ENCODE measurements around the gene RAP1GAP2.

The RAP1GAP2 gene

GRCh38 chr17:2789700-2790099, 6.5 kb upstream of the RAP1GAP2 start:
- POLR2A ChIA-PET, result no interaction called here
- TF ChIP-seq FOXA1 (IDR thresholded peaks at IDR 0.05) (no peak), BHLHE40 (IDR thresholded peaks at IDR 0.05; ENCODE audit: borderline replicate concordance) (no peak), NFRKB (IDR thresholded peaks at IDR 0.05) (no peak), FOXK2 (IDR thresholded peaks at IDR 0.05) (no peak), SUZ12 (IDR thresholded peaks at IDR 0.05) (no peak), ZNF384 (IDR thresholded peaks at IDR 0.05) (no peak)
- TF ChIP-seq, protein P1, sequence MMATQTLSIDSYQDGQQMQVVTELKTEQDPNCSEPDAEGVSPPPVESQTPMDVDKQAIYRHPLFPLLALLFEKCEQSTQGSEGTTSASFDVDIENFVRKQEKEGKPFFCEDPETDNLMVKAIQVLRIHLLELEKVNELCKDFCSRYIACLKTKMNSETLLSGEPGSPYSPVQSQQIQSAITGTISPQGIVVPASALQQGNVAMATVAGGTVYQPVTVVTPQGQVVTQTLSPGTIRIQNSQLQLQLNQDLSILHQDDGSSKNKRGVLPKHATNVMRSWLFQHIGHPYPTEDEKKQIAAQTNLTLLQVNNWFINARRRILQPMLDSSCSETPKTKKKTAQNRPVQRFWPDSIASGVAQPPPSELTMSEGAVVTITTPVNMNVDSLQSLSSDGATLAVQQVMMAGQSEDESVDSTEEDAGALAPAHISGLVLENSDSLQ (IDR thresholded peaks at IDR 0.05), result no peak
- DNase-seq (ENCODE audit: extremely low spot score), result no peak
- CTCF ChIA-PET, result no interaction called here

- CTCF ChIA-PET, result interaction anchor here (0.7 kb wide), 1 partner anchor 86 kb away, joined by 5 read pairs; no protein-coding TSS in a partner anchor
- DNase-seq (ENCODE audit: extremely low spot score), result no peak
- POLR2A ChIA-PET, result no interaction called here
- TF ChIP-seq CTBP1 (IDR thresholded peaks at IDR 0.05; ENCODE audit: borderline replicate concordance) (no peak), SUZ12 (IDR thresholded peaks at IDR 0.05) (no peak), FOXK2 (IDR thresholded peaks at IDR 0.05) (no peak), FOXM1 (IDR thresholded peaks at IDR 0.05; ENCODE audit: borderline replicate concordance) (no peak), ELF4 (IDR thresholded peaks at IDR 0.05) (no peak)
- TF ChIP-seq, protein P1 (IDR thresholded peaks at IDR 0.05), result no peak
These were observed 3.7 kb upstream of the RAP1GAP2 start for GRCh38 chr17:2792366-2793169.

DNA sequence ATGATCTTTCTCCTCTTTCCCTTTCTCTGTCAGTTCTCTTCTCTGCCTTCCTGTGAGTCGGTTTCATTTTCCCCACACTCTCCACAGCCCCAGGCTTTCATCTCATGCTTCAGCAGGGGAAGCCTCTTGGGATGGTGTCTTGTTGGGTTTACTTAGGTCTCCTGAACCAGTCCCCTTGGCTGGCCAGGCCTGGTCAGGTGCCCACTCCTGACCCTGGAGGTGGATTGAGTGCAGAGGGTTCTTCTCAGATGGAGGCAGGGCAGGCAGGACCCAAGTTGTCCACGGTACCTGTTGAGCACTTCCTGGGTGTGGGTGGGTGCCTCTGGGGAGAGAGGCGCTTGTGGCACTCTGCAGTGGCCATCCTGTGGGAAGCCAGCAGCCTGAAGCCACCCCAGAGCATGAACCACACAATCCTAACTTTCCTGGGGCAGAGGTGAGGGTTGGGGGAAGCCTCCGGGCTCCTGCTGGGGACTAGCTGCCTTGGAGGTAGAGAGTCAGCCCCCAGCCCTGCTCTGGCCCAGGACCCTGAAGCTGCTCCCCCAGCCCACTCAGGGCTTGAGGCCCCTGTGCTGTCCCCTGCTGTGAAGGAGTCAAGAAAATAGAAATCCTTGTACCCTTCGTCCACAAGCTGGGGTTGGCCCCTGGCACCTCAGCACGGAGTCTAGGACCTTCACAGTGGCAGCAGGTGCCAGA, 2.0 kb upstream of the RAP1GAP2 start:
- ChIA-PET POLR2A (no interaction called here), CTCF (no interaction called here)
- TF ChIP-seq FOXA1 (IDR thresholded peaks at IDR 0.05), result no peak
- TF ChIP-seq NFRKB (IDR thresholded peaks at IDR 0.05), result no peak
- no peak for TF ChIP-seq LEF1 (IDR thresholded peaks at IDR 0.05; ENCODE audit: borderline replicate concordance)
- TF ChIP-seq, protein P1 (IDR thresholded peaks at IDR 0.05), result no peak
- TF ChIP-seq BHLHE40 (IDR thresholded peaks at IDR 0.05; ENCODE audit: borderline replicate concordance), result no peak
- TF ChIP-seq ZNF384 (IDR thresholded peaks at IDR 0.05), result no peak
- TF ChIP-seq FOXK2 (IDR thresholded peaks at IDR 0.05), result no peak
- no peak for TF ChIP-seq FOXM1 (IDR thresholded peaks at IDR 0.05; ENCODE audit: borderline replicate concordance)
- TF ChIP-seq SUZ12 (IDR thresholded peaks at IDR 0.05), result no peak
- TF ChIP-seq HDGF (IDR thresholded peaks at IDR 0.05; ENCODE audit: borderline replicate concordance), result no peak
- no peak for TF ChIP-seq L3MBTL2 (conservative IDR thresholded peaks at IDR 0.05)
- TF ChIP-seq SP1 (IDR thresholded peaks at IDR 0.05), result no peak
- TF ChIP-seq CTBP1 (IDR thresholded peaks at IDR 0.05; ENCODE audit: borderline replicate concordance), result no peak
- TF ChIP-seq TARDBP (IDR thresholded peaks at IDR 0.05), result no peak
- no peak for TF ChIP-seq ARNT (IDR thresholded peaks at IDR 0.05)
- no peak for TF ChIP-seq ELF4 (IDR thresholded peaks at IDR 0.05)
- DNase-seq (ENCODE audit: extremely low spot score), result no peak

DNA sequence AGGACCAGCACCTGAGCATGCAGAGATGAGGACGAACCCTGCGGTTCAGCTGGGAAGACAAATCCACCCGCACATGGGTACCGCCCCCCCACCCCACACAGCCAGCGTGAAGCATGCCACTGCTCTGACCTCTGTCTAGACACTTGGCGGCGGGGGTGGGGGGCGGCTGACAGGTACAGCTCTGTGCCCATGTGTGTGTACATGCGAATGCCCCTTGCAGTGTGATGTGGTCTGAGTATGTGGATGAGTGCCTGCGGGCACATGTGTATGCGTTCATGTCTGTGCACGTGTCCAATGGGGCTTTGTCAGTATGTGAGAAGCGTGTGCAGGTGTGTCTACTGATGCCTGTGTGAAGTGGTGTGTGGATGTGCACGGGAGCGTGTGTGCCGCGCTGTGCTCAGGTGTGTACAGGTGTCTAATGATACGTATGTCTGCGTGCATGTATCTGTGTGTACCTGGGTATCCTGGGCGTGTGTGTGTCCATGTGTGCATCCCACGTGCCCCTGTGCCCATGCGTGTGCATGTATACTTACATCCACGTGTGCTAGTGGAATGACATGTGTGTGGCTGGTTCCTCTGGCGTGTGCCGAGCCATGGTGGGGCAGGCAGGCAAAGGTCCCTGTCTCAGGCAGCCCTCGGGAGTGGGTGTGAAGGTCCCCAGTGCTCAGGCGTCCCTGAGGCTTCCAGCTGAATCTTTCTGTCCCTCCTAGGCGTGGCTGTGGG, 636 bp upstream of the RAP1GAP2 start:
- no peak for DNase-seq (ENCODE audit: extremely low spot score)
- ChIA-PET POLR2A (no interaction called here), CTCF (no interaction called here)
- TF ChIP-seq TARDBP (IDR thresholded peaks at IDR 0.05) (no peak), BHLHE40 (IDR thresholded peaks at IDR 0.05; ENCODE audit: borderline replicate concordance) (no peak), L3MBTL2 (conservative IDR thresholded peaks at IDR 0.05) (no peak), ZNF384 (IDR thresholded peaks at IDR 0.05) (no peak), FOXA1 (IDR thresholded peaks at IDR 0.05) (no peak), NFRKB (IDR thresholded peaks at IDR 0.05) (no peak), SP1 (IDR thresholded peaks at IDR 0.05) (no peak), HDGF (IDR thresholded peaks at IDR 0.05; ENCODE audit: borderline replicate concordance) (no peak)

GRCh38 chr17:2797226-2797625, 988 bp downstream of the RAP1GAP2 start:
- ChIA-PET CTCF (interaction anchor here (0.7 kb wide), 1 partner anchor 11 kb away, joined by 4 read pairs; no protein-coding TSS in a partner anchor), POLR2A (no interaction called here)
- no peak for TF ChIP-seq ZNF384 (IDR thresholded peaks at IDR 0.05)
- TF ChIP-seq L3MBTL2 (conservative IDR thresholded peaks at IDR 0.05), result no peak
- no peak for TF ChIP-seq HDGF (IDR thresholded peaks at IDR 0.05; ENCODE audit: borderline replicate concordance)
- TF ChIP-seq FOXA1 (IDR thresholded peaks at IDR 0.05), result no peak

DNA sequence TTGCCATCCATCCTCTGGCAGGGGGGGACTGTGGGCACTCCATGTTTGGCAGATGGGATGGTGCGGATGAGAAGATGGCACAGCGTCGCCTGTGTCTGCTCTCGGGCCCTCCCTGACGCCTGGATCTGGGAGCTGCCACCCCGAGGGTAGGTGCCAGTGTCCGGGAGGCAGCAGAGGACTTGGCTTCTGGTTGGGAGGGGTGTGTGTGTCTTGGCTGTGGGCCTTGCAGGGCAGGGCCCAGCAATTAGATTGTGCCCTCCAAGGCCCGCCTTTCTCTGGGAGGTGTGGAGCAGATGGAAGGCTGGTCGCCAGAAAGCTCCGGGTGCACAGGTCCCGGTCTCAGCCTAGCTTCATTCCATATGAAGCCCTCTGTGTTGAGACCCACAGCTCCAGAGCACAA, 1.4 kb downstream of the RAP1GAP2 start:
- CTCF ChIA-PET, result interaction anchor here (0.7 kb wide), 1 partner anchor 11 kb away, joined by 4 read pairs; no protein-coding TSS in a partner anchor
- no peak for TF ChIP-seq FOXA1 (IDR thresholded peaks at IDR 0.05)
- no peak for TF ChIP-seq ARNT (IDR thresholded peaks at IDR 0.05)
- TF ChIP-seq TARDBP (IDR thresholded peaks at IDR 0.05), result no peak
- no peak for TF ChIP-seq SUZ12 (IDR thresholded peaks at IDR 0.05)
- TF ChIP-seq NFRKB (IDR thresholded peaks at IDR 0.05), result no peak
- no peak for TF ChIP-seq ELF4 (IDR thresholded peaks at IDR 0.05)
- TF ChIP-seq, protein P1 (IDR thresholded peaks at IDR 0.05), result no peak
- TF ChIP-seq CTBP1 (IDR thresholded peaks at IDR 0.05; ENCODE audit: borderline replicate concordance), result no peak
- no peak for TF ChIP-seq LEF1 (IDR thresholded peaks at IDR 0.05; ENCODE audit: borderline replicate concordance)
- TF ChIP-seq L3MBTL2 (conservative IDR thresholded peaks at IDR 0.05), result no peak
- no peak for TF ChIP-seq HDGF (IDR thresholded peaks at IDR 0.05; ENCODE audit: borderline replicate concordance)
- no peak for TF ChIP-seq FOXK2 (IDR thresholded peaks at IDR 0.05)
- TF ChIP-seq SP1 (IDR thresholded peaks at IDR 0.05), result no peak
- no peak for TF ChIP-seq FOXM1 (IDR thresholded peaks at IDR 0.05; ENCODE audit: borderline replicate concordance)
- no peak for TF ChIP-seq BHLHE40 (IDR thresholded peaks at IDR 0.05; ENCODE audit: borderline replicate concordance)
- no peak for TF ChIP-seq ZNF384 (IDR thresholded peaks at IDR 0.05)
- no peak for DNase-seq (ENCODE audit: extremely low spot score)
- POLR2A ChIA-PET, result no interaction called here

More at GRCh38 chr17:2797226-2797625, 988 bp downstream of the RAP1GAP2 start:
- DNase-seq (ENCODE audit: extremely low spot score), result no peak

Measured in HEK293T (cell line).